HCT116 (cell line): ENCODE data around the gene ZPR1. TPM values are rescaled to one million over a fixed set of nuclear protein-coding genes. Genes with fewer than 3 reads are reported as not detected.

Source experiments
- ATAC-seq: fragments of 200-7000 bp; cut with Tn5 transposase; 2 replicates; pipeline ENCODE4 v1.9.1; 2020; ENCODE audit warnings: mild to moderate bottlenecking, moderate library complexity
- BruUV-seq: library from RNA; stranded (reverse); fragments of 400-500 nt; replicated peaks from 2 replicates; lab custom pipeline; 2021; lab: Mats Ljungman, UMichigan
- CTCF ChIA-PET: fragments of 300-600 bp; sonication (Branson Sonifier 250); formaldehyde crosslinking; loops from one replicate; lab custom pipeline; 2021; ENCODE audit warnings: antibody characterized with exemption; lab: Charles Lee
- POLR2A ChIA-PET: fragments of 300-600, 350-600 bp; sonication (Branson Sonifier 250); formaldehyde crosslinking; loops from one replicate; lab custom pipeline; 2021; ENCODE audit warnings: antibody characterized with exemption; lab: Charles Lee
- RAD21 ChIA-PET, 2 experiments: fragments of 300-600 bp; sonication (Branson Sonifier 250); formaldehyde crosslinking; loops; one replicate each; lab custom pipeline; 2023; ENCODE audit warnings: low total read pairs in 2 of 2; ENCODE audit not compliant: uncharacterized antibody in 2 of 2, unreplicated experiment in 2 of 2, low non-redundant PET in 1 of 2; lab: Charles Lee
- DNase-seq: peaks from one replicate; pipeline ENCODE4 v3.0.0-alpha.2; 2010; ENCODE audit warnings: low read depth, low spot score
- H2AFZ ChIP-seq: fragments of 200-600 bp; shearing (Covaris generic), sonication (generic); 2 replicates; pipeline ENCODE4 v1.6.1; 2017; ENCODE audit warnings: low read depth, mixed run types, mixed read lengths, antibody characterized with exemption, low read length; ENCODE audit not compliant: poor library complexity, severe bottlenecking
- H3K27ac ChIP-seq: 2 replicates; pipeline ENCODE4 v1.5.1; 2012; ENCODE audit warnings: low read depth, low read length
- H3K27me3 ChIP-seq: fragments of 200-600 bp; sonication (generic); 2 replicates; pipeline ENCODE4 v1.6.1; 2016; ENCODE audit warnings: mixed run types, low read length, mixed read lengths; ENCODE audit not compliant: insufficient read depth
- H3K36me3 ChIP-seq, 2 experiments: fragments of 200-500 bp in 1 of 2; fragments of 200-600 bp in 1 of 2; sonication (Bioruptor generic) in 1 of 2; sonication (generic) in 1 of 2; 2 replicates each; pipeline versions ENCODE4 v1.5.1 to v1.6.1; 2014 to 2016; ENCODE audit warnings: low read length in 2 of 2, inconsistent platforms in 1 of 2, mixed read lengths in 1 of 2, mixed run types in 1 of 2; ENCODE audit not compliant: insufficient read depth in 2 of 2, control insufficient read depth in 1 of 2
- H3K4me1 ChIP-seq, 2 experiments: fragments of 200-600 bp in 1 of 2; sonication (generic) in 1 of 2; 2 replicates each; pipeline versions ENCODE4 v1.5.1 to v1.6.1; 2012 to 2017; ENCODE audit warnings: low read length in 2 of 2, inconsistent platforms in 1 of 2, mild to moderate bottlenecking in 1 of 2, mixed read lengths in 1 of 2, mixed run types in 1 of 2, moderate library complexity in 1 of 2; ENCODE audit not compliant: insufficient read depth in 2 of 2, control insufficient read depth in 1 of 2
- H3K4me2 ChIP-seq: fragments of 200-600 bp; sonication (generic); 2 replicates; pipeline ENCODE4 v1.6.1; 2017; ENCODE audit warnings: mixed run types, low read length, mixed read lengths
- H3K4me3 ChIP-seq, 2 experiments: fragments of 200-600 bp in 1 of 2; sonication (generic) in 1 of 2; replicated peaks in 1 of 2; 2 replicates each; pipeline ENCODE4 v1.5.1; 2011 to 2016; ENCODE audit warnings: low read length in 2 of 2, control low read depth in 1 of 2, low read depth in 1 of 2, mild to moderate bottlenecking in 1 of 2, mixed read lengths in 1 of 2, mixed run types in 1 of 2
- H3K79me2 ChIP-seq: fragments of 200-600 bp; sonication (generic); 2 replicates; pipeline ENCODE4 v1.6.1; 2017; ENCODE audit warnings: mild to moderate bottlenecking, mixed run types, low read length, moderate library complexity, mixed read lengths; ENCODE audit not compliant: insufficient read depth
- H3K9ac ChIP-seq: fragments of 200-600 bp; sonication (generic); 2 replicates; pipeline ENCODE4 v1.6.1; 2016; ENCODE audit warnings: low read length, mixed read lengths
- H3K9me2 ChIP-seq: fragments of 200-600 bp; sonication (generic), shearing (Covaris generic); 2 replicates; pipeline ENCODE4 v1.6.1; 2017; ENCODE audit warnings: mixed run types, mild to moderate bottlenecking, moderate library complexity; ENCODE audit not compliant: insufficient read depth
- H3K9me3 ChIP-seq, 2 experiments: fragments of 200-500 bp in 1 of 2; fragments of 200-600 bp in 1 of 2; sonication (Bioruptor generic) in 1 of 2; sonication (generic) in 1 of 2; 2 replicates each; pipeline ENCODE4 v1.6.1; 2014 to 2017; ENCODE audit warnings: low read length in 2 of 2, mixed read lengths in 2 of 2, inconsistent platforms in 1 of 2, low read depth in 1 of 2, mild to moderate bottlenecking in 1 of 2, mixed run types in 1 of 2, moderate library complexity in 1 of 2; ENCODE audit not compliant: control insufficient read depth in 1 of 2, insufficient read depth in 1 of 2
- H4K20me1 ChIP-seq: fragments of 200-600 bp; sonication (generic), shearing (Covaris generic); 2 replicates; pipeline ENCODE4 v1.6.1; 2017; ENCODE audit warnings: mixed run types, mild to moderate bottlenecking, moderate library complexity; ENCODE audit not compliant: insufficient read depth
- CEBPB ChIP-seq: IDR thresholded peaks from 2 replicates; pipeline ENCODE4 v1.6.1; 2012; ENCODE audit warnings: low read depth
- SP1 ChIP-seq: IDR thresholded peaks from 2 replicates; pipeline ENCODE4 v1.6.1; 2012; ENCODE audit warnings: low read depth
- ZFX ChIP-seq: fragments of 450-650 bp; IDR thresholded peaks from 2 replicates; pipeline ENCODE4 v1.6.1; 2017
- intact Hi-C: fragments of 100-400 bp; cut with micrococcal nuclease; formaldehyde crosslinking; loops from 2 replicates; pipeline ENCODE4 v1.10.0; 2022
- total RNA-seq: library from RNA; stranded (reverse); gene quantifications from one replicate; pipeline ENCODE4 v1.2.1, GENCODE V29; 2021; ENCODE audit not compliant: unreplicated experiment
- TF ChIP-seq, protein P1 (sequence below): IDR thresholded peaks from 2 replicates; pipeline ENCODE4 v1.6.1; 2012; ENCODE audit warnings: low read depth

ZPR1 gene
- total RNA-seq, 1 experiment from 2014 or later, result 56.3 TPM

DNA sequence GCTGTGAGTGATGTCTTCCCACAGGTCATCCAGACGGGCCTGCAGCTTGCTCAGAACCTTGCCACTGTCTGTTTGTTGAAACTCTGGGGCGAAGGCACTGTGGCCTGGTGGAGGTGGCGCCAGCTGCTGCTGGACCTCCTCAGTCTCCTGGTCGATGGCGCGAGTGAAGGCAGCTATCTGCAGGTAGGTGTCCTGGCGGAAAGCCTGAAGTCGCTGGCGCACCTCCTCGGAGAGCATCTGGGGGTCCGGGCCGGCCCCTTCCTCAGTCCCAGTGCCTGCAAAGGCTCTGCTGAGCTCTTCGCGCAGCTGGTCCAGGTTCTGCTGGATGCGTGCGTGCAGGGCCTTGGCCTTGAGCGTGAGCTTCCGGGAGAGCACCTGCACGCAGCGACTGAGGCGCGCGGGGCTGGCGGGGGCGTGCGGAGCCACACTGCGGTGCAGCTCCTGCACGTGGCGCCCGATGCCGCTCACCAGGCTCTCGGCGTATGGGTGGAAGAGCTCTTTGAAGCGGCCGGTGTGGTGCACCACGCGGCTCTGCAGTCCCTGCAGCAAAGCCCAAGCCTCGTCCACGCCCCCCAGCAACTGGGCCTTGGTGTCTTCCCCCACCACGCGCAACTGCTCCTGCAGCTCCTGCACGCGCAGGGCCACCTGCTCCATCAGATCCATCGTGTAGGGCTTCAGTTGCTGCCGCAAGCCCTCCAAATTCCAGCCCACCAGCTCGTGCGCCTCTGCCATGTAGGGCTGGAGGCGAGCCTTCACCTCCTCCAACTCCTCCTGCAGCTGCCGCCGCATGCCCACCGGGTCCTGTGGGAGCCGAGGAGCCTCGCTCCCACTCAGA, 2.6 kb upstream of the ZPR1 start:
- BruUV-seq, result no TSS peak
- ChIA-PET POLR2A (no interaction called here), CTCF (interaction anchor here (0.7 to 2.9 kb wide), 20 partner anchors 8 to 436 kb away, joined by 3 to 58 read pairs (median 4); partner anchors contain the start of genes APOA1 and PAFAH1B2), RAD21 (interaction anchor here (0.8 to 1.1 kb wide), 4 partner anchors 45 to 436 kb away, joined by 3 to 14 read pairs (median 6); no protein-coding TSS in a partner anchor)
- Histone ChIP-seq H3K27ac (no peak overlapping the region), H3K36me3 (peaks cover 5 to 11% of the 10 kb centered on the region in 2 experiments; a peak in 3 of 4 replicates), H3K79me2 (peaks cover 19% of the 10 kb centered on the region), H4K20me1 (no peaks in the 10 kb centered on the region), H3K4me2 (no peak overlapping the region), H2AFZ (no peak overlapping the region), H3K4me1 (peaks cover 12 to 38% of the 10 kb centered on the region in 2 experiments), H3K27me3 (no peaks in the 10 kb centered on the region), H3K9ac (no peak overlapping the region), H3K9me3 (no peaks in the 10 kb centered on the region), H3K9me2 (no peaks in the 10 kb centered on the region), H3K4me3 (no peak overlapping the region)
- intact Hi-C loops, result loop anchor here (1.0 to 5.0 kb wide), 3 partner anchors 46 to 437 kb away; no protein-coding TSS in a partner anchor
- DNase-seq (no peak), ATAC-seq (no peak)
- TF ChIP-seq, protein P1, sequence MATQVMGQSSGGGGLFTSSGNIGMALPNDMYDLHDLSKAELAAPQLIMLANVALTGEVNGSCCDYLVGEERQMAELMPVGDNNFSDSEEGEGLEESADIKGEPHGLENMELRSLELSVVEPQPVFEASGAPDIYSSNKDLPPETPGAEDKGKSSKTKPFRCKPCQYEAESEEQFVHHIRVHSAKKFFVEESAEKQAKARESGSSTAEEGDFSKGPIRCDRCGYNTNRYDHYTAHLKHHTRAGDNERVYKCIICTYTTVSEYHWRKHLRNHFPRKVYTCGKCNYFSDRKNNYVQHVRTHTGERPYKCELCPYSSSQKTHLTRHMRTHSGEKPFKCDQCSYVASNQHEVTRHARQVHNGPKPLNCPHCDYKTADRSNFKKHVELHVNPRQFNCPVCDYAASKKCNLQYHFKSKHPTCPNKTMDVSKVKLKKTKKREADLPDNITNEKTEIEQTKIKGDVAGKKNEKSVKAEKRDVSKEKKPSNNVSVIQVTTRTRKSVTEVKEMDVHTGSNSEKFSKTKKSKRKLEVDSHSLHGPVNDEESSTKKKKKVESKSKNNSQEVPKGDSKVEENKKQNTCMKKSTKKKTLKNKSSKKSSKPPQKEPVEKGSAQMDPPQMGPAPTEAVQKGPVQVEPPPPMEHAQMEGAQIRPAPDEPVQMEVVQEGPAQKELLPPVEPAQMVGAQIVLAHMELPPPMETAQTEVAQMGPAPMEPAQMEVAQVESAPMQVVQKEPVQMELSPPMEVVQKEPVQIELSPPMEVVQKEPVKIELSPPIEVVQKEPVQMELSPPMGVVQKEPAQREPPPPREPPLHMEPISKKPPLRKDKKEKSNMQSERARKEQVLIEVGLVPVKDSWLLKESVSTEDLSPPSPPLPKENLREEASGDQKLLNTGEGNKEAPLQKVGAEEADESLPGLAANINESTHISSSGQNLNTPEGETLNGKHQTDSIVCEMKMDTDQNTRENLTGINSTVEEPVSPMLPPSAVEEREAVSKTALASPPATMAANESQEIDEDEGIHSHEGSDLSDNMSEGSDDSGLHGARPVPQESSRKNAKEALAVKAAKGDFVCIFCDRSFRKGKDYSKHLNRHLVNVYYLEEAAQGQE, result no peak
- no peak for TF ChIP-seq ZFX
- no peak for TF ChIP-seq CEBPB
- no peak for TF ChIP-seq SP1
